Left renal cortex interstitium (tissue), 4 donors: ENCODE measurements around the gene RGS6. TPM values are rescaled to one million over a fixed set of nuclear protein-coding genes. Genes with fewer than 3 reads are reported as not detected.

Experiments used
- DNase-seq, 4 donors: peaks; one replicate each; pipeline ENCODE4 v3.0.0-alpha.2; 2013; ENCODE audit warnings: low read depth in 4 of 4, low spot score in 2 of 4, missing footprints in 1 of 4
- polyA plus RNA-seq, 4 donors: library from polyadenylated mRNA; unstranded; fragments of 120-200 nt; gene quantifications; one replicate each; pipeline ENCODE4 v1.2.1, GENCODE V29; 2013; ENCODE audit not compliant: insufficient read length in 4 of 4

The RGS6 gene
- polyA plus RNA-seq, 4 donors: 1.1 to 1.9 (median 1.4) TPM

DNA sequence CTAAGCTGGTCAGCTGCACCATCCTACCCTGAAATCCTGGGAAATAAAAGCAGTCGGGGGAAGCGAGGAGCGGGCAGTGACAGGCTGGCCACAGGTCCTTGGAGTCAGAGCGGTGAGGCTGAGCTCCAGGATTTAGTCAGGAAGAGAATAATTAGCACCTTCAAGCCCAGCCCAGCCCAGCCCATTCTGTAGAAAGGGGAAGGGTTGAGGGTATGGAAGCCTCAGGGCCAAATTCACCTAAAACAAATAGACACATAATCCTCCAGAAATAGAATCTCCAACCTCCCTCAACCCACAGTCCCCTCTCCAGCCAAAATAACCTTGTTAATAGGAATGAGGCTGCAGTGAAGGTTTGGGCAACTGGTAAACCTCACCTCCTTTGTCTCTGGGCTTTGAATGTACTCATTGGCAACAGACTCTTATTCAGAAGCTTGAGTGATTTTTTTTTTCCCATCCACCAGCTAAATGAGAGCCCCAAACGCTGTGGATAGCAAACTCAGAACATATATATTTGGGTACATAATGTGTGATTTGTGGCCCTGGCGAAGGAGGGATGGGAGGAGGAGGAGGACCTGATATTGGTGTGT lies 627.5 kb downstream of the RGS6 start:
- DNase-seq: no peak

DNA sequence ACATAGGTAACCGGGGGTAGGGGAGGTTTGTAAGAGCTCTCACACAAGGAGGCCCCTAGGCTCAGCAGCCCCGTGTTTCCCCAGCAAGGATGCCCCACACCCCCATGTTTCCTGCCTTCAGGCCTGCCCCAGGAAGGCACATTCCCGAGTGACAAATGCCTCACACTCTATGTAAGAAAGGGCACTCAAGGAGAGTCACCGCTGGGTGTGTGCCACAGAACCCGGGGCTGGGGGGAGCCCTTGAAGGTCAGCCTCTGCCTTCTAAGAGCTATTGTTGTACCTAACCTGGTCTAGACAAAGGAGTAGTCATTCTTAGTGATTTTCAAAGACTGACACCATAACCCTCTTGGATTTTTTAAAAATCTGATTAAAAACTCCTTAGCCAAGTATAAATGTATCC lies 628.1 kb downstream of the RGS6 start:
- no peak for DNase-seq

DNA sequence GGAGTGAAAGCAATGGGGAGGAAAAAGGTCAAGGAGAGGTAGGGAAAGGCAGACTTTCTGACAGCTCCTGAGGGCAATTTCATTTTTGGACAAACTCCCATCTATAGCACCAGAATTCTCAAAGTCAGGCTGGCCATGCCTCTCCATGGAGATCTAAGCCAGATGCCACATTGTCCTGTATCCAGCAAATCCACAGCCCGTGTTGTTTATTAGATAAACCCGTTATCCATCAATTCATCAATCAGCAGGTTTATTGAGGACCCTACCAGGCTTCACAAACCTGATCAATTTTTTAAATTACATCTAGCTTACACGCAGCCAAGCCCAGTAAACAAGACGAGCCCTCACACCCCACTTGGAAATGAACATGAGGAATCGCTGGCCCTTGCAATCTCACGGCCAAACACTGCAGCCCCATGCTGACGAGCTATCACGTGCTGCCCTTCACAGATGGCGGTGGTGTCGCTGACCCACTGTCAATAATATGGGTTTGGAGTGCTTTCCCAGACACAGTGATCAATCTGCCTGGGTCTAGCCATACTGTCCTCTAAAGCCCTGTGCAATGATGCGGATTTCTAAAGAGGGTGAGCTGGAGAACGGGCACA lies 628.8 kb downstream of the RGS6 start:
- DNase-seq: no peak

DNA sequence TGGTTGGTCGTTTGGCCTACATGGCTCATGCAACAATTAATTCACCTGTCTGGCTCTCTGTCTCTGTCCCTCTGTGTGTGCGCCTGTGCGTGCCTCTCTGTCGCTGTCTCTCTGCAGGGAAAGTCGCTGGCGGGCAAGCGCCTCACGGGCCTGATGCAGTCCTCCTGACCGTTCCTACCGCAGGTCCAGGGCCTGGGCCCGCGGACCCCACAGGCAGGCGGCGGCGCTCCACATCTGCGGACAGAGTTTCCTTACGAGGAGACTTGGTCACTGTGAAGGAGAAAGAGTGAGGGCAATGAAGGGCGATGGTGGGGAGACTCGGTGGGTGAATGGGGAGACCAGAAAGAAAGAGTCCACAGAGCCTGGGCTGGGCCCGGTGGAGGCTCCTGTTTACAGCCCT lies 630.1 kb downstream of the RGS6 start:
- no peak for DNase-seq

DNA sequence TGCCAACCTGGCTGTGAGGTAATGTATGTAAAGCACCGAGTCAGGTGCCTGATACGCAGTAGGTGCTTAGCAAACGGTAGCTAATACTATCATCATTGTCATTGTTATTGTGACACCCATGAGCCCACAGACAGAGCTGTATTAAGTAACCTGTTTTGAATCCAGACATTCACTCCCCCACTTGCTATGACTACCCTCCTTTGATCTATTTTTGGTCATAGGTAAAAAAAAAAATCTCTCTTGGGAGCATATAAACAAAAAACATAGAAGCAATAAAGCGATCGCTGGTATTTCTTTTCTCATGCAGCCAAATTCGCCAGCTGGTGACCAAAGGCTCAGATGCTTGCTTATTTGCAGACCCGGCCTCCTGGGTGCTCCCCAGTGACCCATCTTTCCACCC lies 631.4 kb downstream of the RGS6 start:
- no peak for DNase-seq

DNA sequence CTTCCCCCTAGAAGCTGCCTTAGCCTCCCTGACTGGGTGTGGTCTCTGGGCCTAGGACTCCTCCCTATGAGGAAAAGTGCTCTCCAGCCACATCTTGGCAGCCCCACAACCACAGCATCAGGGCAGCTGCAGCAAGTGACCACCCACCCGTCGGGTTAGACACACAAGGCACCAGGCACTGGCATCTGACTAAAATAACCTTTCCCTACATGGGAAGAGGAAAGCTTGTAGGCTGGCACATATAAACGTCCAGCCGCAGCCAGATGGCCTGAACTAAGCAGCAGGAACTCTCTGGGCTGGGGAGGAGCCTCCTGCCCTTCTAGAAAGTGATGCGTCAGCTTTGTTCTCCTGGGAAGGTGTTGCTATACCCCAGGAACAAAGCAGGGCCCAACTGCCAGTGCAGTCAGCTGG lies 632.9 kb downstream of the RGS6 start:
- no peak for DNase-seq

DNA sequence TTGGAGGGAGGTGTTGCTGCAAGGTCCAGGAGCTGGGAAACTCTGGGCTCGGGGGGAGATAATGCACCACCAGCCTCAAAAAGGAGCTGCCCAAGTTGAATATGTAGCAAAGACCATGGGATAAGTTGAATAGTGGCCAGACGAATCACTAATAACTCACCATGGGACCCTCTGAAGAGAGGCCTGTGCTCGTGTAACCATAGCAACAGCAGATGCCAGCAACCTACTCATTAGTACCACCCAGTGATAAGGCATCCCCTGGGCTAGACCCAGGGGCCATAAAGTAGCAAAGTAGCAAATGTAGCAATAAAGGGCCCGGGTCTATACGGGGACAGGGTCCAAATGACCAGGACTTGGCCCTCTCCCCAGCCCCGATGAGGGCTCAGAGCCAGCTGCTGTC lies 633.7 kb downstream of the RGS6 start:
- DNase-seq: no peak

DNA sequence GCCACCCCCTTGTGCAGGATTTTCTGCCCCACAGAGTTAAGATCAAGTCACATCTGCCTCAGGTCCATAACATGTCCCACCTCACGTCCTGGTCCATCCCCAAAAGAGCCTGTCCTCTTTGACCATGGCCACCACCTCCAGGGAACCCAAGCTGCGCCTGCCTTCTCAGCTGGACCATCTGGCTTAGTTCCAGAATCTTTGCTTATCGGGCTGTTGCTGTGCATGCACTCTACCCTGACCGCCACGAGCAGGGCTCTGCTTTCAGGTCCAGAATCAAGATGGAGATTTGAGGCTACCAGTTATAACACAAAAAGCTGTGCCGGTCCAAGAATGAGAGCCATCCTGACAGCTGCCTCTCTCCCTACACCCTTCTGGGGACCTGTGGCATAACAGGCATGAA lies 635.0 kb downstream of the RGS6 start:
- DNase-seq: no peak

DNA sequence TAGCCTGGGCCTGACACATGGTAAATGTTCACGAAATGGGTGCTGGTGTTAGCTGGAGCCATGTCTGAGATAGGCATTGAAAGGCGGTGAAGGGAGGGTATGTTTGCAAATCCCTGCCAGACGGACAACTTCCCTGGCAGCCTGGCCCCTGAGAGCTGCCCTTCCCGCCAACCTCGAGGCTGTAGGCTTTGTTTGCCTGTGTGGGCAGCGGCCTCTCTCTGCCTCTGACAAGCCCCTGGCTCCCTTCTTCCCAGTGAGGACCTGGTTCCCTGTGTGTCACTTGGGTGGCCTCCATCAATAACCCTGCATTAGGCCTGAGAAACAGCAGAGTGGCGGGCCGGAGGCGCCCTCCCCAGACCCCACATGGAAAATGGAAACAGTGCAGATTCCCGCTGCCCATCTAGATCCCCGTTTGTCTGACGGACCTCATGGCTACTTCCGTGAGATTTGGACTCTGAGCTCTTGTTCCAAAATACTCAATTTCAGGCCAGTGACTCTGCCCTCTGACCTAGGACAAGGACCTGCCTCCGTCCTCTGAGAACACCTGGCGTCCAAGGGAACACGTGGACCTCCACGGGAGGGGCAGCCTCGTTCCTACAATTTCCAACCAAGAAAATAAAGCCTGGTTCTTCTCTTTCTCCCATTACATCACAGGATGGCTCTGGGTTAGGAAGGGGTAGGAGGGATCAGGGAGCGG lies 636.2 kb downstream of the RGS6 start:
- no peak for DNase-seq

DNA sequence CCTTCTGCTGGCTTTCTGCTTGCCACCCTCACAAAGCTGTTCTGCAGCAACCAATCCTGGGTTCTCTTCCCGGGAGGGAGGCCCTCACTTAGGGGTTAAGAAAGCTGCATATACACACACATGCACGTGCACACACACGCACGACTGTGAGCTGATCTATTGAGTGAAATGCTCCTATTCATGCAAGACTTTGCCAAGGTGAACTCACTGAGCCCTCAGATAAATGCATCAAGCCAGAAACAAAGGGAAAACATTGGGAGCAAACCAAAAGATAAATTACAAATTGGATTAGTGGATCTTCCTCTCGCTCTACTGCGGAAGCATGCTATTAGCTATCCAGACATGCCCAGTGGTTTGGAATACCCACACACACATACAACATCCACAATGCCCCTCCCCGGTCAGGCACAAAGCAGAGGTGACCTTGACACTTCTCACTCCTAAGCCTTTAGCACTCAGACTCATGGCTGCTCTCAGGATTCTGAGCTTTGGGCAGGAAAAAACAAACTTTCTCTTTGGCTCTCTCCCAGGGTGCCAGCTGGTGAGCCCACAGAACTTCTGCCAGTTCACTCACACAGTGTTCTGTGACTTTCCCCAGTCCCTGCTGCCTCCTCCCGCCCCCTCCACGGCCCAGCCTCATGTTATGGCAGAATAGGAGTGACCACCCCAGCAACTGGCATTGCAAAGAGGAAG lies 641.6 kb downstream of the RGS6 start:
- DNase-seq: no peak

DNA sequence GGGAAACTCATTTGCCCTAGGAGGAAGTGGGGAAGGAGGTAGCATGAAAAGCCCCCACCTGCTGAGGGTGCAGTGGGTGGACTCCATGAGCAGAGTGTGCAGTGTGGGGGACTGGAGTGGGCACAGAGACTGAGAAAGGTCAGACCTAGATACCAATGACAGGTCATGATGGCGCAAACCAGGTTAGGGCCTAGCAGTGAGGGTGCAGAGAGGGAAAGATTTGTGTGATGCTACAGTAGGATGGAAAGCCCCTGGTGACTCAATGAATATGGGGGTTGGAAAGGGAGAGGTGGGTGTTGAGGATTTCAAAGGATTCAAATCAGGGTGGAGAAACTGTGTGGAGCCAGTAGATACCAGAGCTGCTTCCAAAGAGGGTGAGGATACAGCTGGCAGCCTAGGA lies 642.5 kb downstream of the RGS6 start:
- no peak for DNase-seq

DNA sequence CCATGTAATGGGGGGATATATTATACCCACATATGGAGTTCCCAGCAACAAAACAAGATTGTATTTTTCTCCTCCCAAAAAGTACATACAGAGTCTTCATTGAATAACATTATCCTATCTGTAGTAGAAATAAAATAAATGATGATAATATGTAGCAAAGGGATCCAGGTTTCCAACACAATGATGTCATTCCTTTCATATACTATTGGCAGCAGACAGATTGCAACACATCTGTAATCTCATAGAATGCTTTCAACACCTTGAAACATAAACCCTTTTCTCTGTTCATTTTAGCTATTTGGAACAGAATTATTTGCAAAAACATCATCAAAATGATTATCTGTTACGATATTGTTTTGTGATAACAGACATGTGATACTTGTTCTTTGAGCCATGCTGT lies 644.0 kb downstream of the RGS6 start:
- DNase-seq: no peak

DNA sequence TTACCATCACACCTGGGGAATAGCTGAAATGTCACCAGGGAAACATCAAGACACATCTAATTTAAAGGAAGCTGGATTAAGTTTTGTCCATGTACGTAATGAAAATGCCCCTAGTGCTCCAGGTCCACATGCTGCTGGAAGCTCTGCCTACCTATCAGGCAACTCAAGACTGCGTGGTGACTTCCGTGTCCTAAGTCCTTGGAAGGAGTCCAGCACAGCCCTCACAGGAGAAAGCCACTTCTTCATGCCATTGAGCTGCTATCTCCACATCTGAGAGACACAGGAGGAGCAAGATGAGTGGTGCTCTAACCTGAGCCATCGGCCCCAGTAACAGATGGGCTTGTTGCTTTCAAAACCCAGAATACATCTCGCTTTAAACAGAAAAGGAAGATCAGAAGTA lies 645.3 kb downstream of the RGS6 start:
- DNase-seq: no peak

DNA sequence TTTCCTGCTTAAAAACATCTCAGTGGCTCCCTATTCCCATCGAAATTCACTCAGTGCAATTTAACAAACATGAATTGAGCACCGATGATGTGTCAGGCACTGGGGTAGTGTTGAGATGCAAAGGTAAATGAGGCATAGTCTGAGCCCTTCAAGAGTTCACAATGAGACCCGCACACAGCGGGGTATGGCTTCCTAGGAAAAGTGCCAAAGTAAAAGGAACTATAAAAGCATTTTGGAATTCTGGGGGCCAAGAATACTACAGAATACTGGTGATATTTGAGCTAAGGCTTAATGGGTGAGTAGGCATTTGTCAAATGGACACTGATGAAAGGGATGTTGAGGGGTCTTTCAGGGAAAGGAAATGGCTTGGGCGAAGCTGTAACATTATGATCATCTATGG lies 646.3 kb downstream of the RGS6 start:
- DNase-seq: no peak

DNA sequence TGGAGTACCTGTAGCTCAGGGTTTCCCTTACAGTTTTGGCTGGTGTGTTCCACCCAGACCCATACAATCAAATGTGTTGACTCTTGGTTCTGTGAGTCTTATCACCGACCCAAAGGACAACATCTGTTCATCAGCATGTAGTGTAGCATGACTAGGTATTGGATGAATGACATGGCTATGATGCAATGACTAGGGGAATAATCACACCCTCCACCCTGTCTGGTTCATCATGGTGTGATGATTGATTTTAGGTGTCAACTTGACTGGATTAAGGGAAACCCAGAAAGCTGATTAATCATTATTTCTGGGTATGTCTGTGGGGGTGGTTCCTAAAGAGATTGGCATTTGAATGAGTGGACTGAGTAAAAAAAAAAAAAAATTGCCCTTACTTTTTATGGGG lies 650.4 kb downstream of the RGS6 start:
- no peak for DNase-seq

DNA sequence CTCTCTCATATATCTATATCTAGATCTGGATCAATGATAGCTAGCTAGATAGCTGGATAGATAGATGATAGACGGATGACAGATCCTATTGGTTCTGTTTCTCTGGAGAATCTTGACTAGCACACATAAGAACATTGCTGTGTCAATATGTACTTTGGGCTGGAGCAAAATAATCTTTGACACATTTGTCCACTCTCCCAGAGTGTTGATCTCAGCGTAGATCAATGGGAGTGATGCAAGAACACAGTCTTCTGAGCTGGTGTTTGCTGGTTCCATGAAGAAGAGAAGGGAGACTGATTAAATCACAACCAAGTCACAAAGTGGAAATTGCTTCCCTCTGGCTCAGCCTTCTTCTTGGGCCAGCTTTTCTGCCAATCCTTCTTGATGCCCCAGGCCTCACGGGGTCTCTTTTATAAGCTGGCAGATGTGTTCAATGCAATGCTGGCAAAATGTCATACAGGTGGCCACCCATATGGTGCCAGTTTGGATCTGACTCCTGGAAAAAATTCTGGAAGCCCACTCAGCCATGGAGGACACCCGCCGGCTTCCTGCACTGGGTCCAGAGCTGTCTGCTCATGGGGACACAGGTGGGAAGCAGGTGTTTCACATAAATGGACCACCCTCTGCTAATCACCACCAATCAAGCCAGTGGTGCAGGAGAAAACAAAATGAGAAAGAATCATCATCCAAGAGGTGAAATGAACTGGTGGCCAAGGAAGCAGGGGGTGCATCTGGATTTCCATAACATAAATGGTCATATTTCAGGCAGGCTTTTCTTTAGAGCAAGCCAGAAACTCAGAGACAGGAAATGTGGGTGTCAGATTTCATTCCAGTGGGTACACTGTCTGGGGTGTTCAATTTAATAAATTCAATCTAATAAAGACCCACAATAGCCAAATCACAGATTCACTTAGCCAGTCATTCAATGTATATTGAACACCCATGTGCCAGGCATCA lies 651.4 kb downstream of the RGS6 start:
- no peak for DNase-seq

DNA sequence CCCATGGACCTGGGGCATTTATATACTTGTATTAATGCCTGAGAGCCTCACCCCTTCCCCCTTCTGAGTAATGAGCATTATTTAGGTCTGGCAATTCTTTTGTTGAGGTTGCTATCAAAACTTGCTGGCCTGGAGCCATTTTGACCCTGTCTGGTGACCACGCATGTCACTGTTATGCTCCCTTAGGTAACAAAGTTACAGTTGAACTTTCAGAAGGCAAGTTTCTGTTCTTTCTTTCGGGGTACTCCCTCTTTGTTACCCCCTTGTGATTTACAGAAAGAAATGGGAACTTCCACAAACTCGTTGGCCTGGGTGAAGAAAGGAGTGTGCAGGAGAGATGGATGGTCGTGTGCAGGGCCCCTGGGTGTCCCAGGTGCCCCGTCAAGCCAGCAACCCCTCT lies 656.3 kb downstream of the RGS6 start:
- no peak for DNase-seq

DNA sequence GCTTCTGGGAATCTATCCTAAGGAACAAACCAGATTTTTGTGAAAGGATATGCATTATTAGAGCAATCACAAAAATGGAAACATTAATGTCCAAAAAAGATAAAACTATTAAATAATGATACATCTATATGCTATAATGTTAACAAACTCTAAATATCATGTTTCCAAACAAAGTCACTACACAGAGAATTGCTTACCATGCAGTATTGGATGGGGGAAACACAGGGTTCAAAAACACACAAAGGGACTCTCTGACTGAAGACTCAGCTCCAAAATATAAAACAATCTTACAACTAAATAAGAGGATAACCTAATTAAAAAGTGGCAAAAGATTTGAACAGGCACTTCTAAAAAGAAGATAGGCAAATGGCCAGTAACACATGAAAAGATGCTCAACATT lies 657.4 kb downstream of the RGS6 start:
- no peak for DNase-seq

DNA sequence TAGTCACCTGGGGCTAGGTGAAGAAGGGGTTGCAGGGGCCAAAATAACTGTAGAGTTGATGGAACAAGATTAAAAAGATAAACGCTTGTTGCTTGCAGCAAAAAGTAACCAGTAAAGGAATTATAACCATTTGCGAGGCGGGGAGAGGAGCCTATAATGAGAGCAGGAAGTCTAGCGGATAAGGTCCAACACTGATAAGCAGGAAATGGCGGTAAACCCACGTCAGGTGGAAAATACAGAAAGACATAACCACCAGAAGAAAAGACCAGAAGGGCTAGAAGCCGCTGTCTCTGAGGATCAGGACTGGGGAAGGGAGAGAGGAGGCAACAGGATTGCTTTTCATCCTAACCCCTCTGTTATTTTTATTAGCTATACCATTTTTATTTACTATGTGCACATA lies 658.3 kb downstream of the RGS6 start:
- no peak for DNase-seq

DNA sequence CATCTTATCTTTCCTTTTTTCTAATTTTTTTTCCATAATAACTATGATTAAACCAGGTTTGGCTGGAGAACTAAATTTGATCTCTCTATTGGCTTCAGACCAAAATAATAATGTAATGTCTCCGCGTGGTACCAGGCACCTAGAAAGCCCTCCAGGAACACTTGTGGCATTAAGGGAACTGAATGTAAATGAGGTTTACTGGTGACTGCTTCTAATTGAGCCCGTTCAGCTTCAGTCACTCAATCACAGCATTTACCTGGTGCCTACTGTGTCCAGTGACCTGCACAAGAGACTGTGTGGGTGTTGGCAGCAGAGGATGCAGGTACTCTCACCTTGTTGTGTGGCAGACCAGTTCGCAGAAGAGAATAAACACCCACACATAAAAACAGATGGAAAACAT lies 659.2 kb downstream of the RGS6 start:
- no peak for DNase-seq
